K562 (cell line): ENCODE data around the gene MED13L. TPM values are rescaled to one million over a fixed set of nuclear protein-coding genes. Genes with fewer than 3 reads are reported as not detected.

ENCODE experiments used
- ATAC-seq: fragments of 200-7000 bp; cut with Tn5 transposase; 3 replicates; pipeline ENCODE4 v1.9.1; 2020; ENCODE audit warnings: moderate library complexity
- BruUV-seq: library from RNA; stranded (reverse); fragments of 400-500 nt; replicated peaks from 2 replicates; lab custom pipeline; 2021; lab: Mats Ljungman, UMichigan
- CTCF ChIA-PET: fragments of 300-600 bp; formaldehyde crosslinking; extraction: SDS; loops from one replicate; lab custom pipeline; 2021; ENCODE audit warnings: low intra/inter-chr PET ratio; lab: Yijun Ruan, JAX
- POLR2A ChIA-PET: fragments of 300-600, 350-650 bp; sonication (Branson Sonifier 250); formaldehyde crosslinking; extraction: SDS; loops from one replicate; lab custom pipeline; 2021; ENCODE audit warnings: antibody characterized with exemption, inconsistent platforms; lab: Yijun Ruan, JAX
- DNase-seq, 4 experiments: peaks; one replicate each; pipeline versions ENCODE4 v3.0.0 to v3.0.0-alpha.2; 2011 to 2018; ENCODE audit warnings: low spot score in 3 of 4, mixed read lengths in 3 of 4; ENCODE audit errors: extremely low read depth in 1 of 4
- FAIRE-seq: peaks from 2 replicates; lab custom pipeline; 2011; peaks lifted over from hg19 to GRCh38; lab: Jason Lieb, UNC
- H2AFZ ChIP-seq: 2 replicates; pipeline ENCODE4 v1.6.0; 2011; ENCODE audit warnings: low read depth, low read length, control low read depth, inconsistent platforms
- H3K27ac ChIP-seq: fragments of 200-600 bp; 3 replicates; pipeline ENCODE4 v1.8.0; 2011; ENCODE audit warnings: low read depth, mild to moderate bottlenecking, control low read depth, inconsistent platforms, low read length, moderate library complexity, mixed read lengths; ENCODE audit errors: extremely low read depth
- H3K27me3 ChIP-seq, 2 experiments: fragments of 300-600 bp in 1 of 2; 2 replicates in 1 of 2; 3 replicates in 1 of 2; pipeline versions ENCODE4 v1.6.0 to v1.8.0; 2011; ENCODE audit warnings: inconsistent platforms in 2 of 2, low read length in 2 of 2, mild to moderate bottlenecking in 1 of 2, mixed read lengths in 1 of 2, moderate library complexity in 1 of 2; ENCODE audit not compliant: control insufficient read depth in 2 of 2, insufficient read depth in 2 of 2
- H3K36me3 ChIP-seq: fragments of 300-600 bp; 3 replicates; pipeline ENCODE4 v1.8.0; 2011; ENCODE audit warnings: mild to moderate bottlenecking, low read length, inconsistent platforms; ENCODE audit not compliant: control insufficient read depth, insufficient read depth
- H3K4me1 ChIP-seq, 2 experiments: fragments of 200-600 bp in 1 of 2; replicated peaks in 1 of 2; 2 replicates in 1 of 2; 3 replicates in 1 of 2; pipeline versions ENCODE4 v1.5.1 to v1.8.0; 2011; ENCODE audit warnings: inconsistent platforms in 2 of 2, low read length in 2 of 2, mild to moderate bottlenecking in 1 of 2, mixed read lengths in 1 of 2, moderate library complexity in 1 of 2; ENCODE audit not compliant: control insufficient read depth in 2 of 2, insufficient read depth in 2 of 2
- H3K4me2 ChIP-seq: 2 replicates; pipeline ENCODE4 v1.6.1; 2011; ENCODE audit warnings: low read length, control low read depth, inconsistent platforms, mixed read lengths; ENCODE audit not compliant: insufficient read depth
- H3K4me3 ChIP-seq: fragments of 200-600 bp; sonication (generic), shearing (Covaris generic); 2 replicates; pipeline ENCODE4 v1.5.1; 2016; ENCODE audit warnings: control low read depth, inconsistent platforms
- H3K79me2 ChIP-seq: fragments of 200-600 bp; 3 replicates; pipeline ENCODE4 v1.8.0; 2011; ENCODE audit warnings: low read length, inconsistent platforms; ENCODE audit not compliant: control insufficient read depth, insufficient read depth
- H3K9ac ChIP-seq, 2 experiments: 2 replicates each; pipeline versions ENCODE4 v1.6.0 to v1.6.1; 2011; ENCODE audit warnings: low read depth in 2 of 2, low read length in 2 of 2, control low read depth in 1 of 2, inconsistent platforms in 1 of 2, mild to moderate bottlenecking in 1 of 2, mixed read lengths in 1 of 2; ENCODE audit not compliant: insufficient read depth in 1 of 2
- H3K9me1 ChIP-seq: one replicate; pipeline ENCODE4 v1.6.0; 2011; ENCODE audit warnings: inconsistent platforms, mild to moderate bottlenecking, low read length, moderate library complexity; ENCODE audit not compliant: control insufficient read depth, insufficient read depth
- H3K9me3 ChIP-seq: replicated peaks from 2 replicates; pipeline ENCODE4 v1.5.1; 2011; ENCODE audit warnings: low read depth, low read length, inconsistent platforms; ENCODE audit not compliant: control insufficient read depth, insufficient read depth
- H4K20me1 ChIP-seq: replicated peaks from 2 replicates; pipeline ENCODE4 v1.6.1; 2011; ENCODE audit warnings: low read length, inconsistent platforms, mixed read lengths; ENCODE audit not compliant: control insufficient read depth, insufficient read depth
- CBFA2T3 ChIP-seq: fragments of 450-650 bp; IDR thresholded peaks from 2 replicates; pipeline ENCODE4 v1.6.1; 2017
- DDX20 ChIP-seq: fragments of 450-650 bp; IDR thresholded peaks from 2 replicates; pipeline ENCODE4 v1.6.1; 2016; ENCODE audit warnings: missing genetic modification characterization, low read depth, mild to moderate bottlenecking, missing compliant biosample characterization, moderate library complexity
- ETV5 ChIP-seq: sonication (generic); formaldehyde crosslinking; IDR thresholded peaks from 2 replicates; pipeline ENCODE4 v1.4.0; 2020; ENCODE audit warnings: low read depth, mild to moderate bottlenecking, missing genetic modification reagents
- FOS ChIP-seq: IDR thresholded peaks from 3 replicates; pipeline ENCODE4 v1.6.1; 2011; ENCODE audit not compliant: insufficient read length; ENCODE audit errors: extremely low read depth
- HDAC8 ChIP-seq: fragments of 450-650 bp; IDR thresholded peaks from 2 replicates; pipeline ENCODE4 v1.6.1; 2016; ENCODE audit warnings: mild to moderate bottlenecking, missing genetic modification characterization, moderate library complexity, missing compliant biosample characterization
- HMG20A ChIP-seq: fragments of 450-650 bp; formaldehyde crosslinking; conservative IDR thresholded peaks from 2 replicates; pipeline ENCODE4 v1.4.0; 2020; ENCODE audit warnings: mild to moderate bottlenecking, mixed read lengths
- POLR3G ChIP-seq: IDR thresholded peaks from 2 replicates; pipeline ENCODE4 v1.6.1; 2011; ENCODE audit not compliant: insufficient read length, insufficient replicate concordance; ENCODE audit errors: extremely low read depth
- PTTG1 ChIP-seq: fragments of 450-650 bp; IDR thresholded peaks from 2 replicates; pipeline ENCODE4 v1.6.1; 2016; ENCODE audit warnings: low read depth, mild to moderate bottlenecking, missing genetic modification characterization, missing compliant biosample characterization
- RNF2 ChIP-seq: sonication (generic); IDR thresholded peaks from 2 replicates; pipeline ENCODE4 v1.6.1; 2016
- in situ Hi-C: fragments of 300-500 bp; cut with MboI; formaldehyde crosslinking; loops from 4 replicates; pipeline ENCODE4 v1.15.0; 2018; ENCODE audit warnings: inconsistent platforms, mixed read lengths
- intact Hi-C: fragments of 100-400 bp; cut with micrococcal nuclease; formaldehyde crosslinking; loops from 2 replicates; pipeline ENCODE4 v1.14.2; 2022
- polyA plus RNA-seq, 8 experiments: library from polyadenylated mRNA; depleted of rRNA in 4 of 8; stranded (reverse) in 5 of 8; unstranded in 3 of 8; fragments of >200 nt; fragmentation: Nextera tagmentation in 2 of 8; fragmentation: Illumina TruSeq in 1 of 8; extraction: Ambion mirVana in 2 of 8; extraction: Trizol in 1 of 8; gene quantifications; 2 replicates each; pipeline versions ENCODE4 v1.2.1 to v1.2.3, GENCODE V29; 2011 to 2014; ENCODE audit warnings: inconsistent platforms in 1 of 8, missing spikeins in 1 of 8
- total RNA-seq, 7 experiments: library from RNA; depleted of rRNA in 6 of 7; stranded (reverse); fragments of >200 nt in 6 of 7; fragmentation: Illumina TruSeq in 2 of 7; extraction: Trizol in 2 of 7; gene quantifications; 2 replicates each; pipeline versions ENCODE4 v1.2.1 to v1.2.3, GENCODE V29; 2011 to 2021; ENCODE audit warnings: low replicate concordance in 1 of 7
- TF ChIP-seq, protein P1 (sequence below): fragments of 450-650 bp; IDR thresholded peaks from 2 replicates; pipeline ENCODE4 v1.6.1; 2017; ENCODE audit warnings: antibody characterized with exemption, mild to moderate bottlenecking
- TF ChIP-seq, protein P2 (sequence below): IDR thresholded peaks from 3 replicates; pipeline ENCODE4 v1.6.1; 2011; ENCODE audit warnings: borderline replicate concordance, mild to moderate bottlenecking; ENCODE audit not compliant: insufficient read length, insufficient read depth

The MED13L gene
- total and polyA plus RNA-seq, 9 of the 15 experiments (the other 6 are each of a cell fraction or from before 2014, with no cell fraction given): 13.4 to 90.3 (median 36.9) TPM

DNA sequence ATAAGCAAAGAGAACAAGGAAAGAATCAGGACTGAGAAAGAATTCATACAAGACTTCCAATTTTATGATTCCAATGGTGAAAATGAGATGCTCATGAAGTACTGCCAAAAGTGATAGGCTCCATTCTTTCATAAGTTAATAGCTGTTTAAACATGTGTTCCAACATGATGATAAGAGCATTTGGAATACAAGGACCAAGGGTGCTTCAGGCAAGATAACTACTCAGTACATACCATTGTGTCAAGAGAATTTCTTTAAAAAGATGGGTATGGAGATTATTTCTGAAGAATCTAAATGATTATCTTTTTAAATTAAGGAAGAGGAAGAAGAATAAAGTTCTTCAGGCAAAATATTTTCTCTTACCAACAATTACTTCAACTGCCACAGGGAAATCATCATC, 258.1 kb downstream of the MED13L start:
- TF ChIP-seq PTTG1 (tag) (no peak), FOS (no peak), HDAC8 (tag) (no peak), HMG20A (CRISPR knock-in tag) (no peak), POLR3G (no peak), DDX20 (tag) (no peak), CBFA2T3 (no peak), RNF2 (no peak), ETV5 (CRISPR knock-in tag) (no peak)
- TF ChIP-seq, protein P1, sequence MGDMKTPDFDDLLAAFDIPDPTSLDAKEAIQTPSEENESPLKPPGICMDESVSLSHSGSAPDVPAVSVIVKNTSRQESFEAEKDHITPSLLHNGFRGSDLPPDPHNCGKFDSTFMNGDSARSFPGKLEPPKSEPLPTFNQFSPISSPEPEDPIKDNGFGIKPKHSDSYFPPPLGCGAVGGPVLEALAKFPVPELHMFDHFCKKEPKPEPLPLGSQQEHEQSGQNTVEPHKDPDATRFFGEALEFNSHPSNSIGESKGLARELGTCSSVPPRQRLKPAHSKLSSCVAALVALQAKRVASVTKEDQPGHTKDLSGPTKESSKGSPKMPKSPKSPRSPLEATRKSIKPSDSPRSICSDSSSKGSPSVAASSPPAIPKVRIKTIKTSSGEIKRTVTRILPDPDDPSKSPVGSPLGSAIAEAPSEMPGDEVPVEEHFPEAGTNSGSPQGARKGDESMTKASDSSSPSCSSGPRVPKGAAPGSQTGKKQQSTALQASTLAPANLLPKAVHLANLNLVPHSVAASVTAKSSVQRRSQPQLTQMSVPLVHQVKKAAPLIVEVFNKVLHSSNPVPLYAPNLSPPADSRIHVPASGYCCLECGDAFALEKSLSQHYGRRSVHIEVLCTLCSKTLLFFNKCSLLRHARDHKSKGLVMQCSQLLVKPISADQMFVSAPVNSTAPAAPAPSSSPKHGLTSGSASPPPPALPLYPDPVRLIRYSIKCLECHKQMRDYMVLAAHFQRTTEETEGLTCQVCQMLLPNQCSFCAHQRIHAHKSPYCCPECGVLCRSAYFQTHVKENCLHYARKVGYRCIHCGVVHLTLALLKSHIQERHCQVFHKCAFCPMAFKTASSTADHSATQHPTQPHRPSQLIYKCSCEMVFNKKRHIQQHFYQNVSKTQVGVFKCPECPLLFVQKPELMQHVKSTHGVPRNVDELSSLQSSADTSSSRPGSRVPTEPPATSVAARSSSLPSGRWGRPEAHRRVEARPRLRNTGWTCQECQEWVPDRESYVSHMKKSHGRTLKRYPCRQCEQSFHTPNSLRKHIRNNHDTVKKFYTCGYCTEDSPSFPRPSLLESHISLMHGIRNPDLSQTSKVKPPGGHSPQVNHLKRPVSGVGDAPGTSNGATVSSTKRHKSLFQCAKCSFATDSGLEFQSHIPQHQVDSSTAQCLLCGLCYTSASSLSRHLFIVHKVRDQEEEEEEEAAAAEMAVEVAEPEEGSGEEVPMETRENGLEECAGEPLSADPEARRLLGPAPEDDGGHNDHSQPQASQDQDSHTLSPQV: no peak
- TF ChIP-seq, protein P2, sequence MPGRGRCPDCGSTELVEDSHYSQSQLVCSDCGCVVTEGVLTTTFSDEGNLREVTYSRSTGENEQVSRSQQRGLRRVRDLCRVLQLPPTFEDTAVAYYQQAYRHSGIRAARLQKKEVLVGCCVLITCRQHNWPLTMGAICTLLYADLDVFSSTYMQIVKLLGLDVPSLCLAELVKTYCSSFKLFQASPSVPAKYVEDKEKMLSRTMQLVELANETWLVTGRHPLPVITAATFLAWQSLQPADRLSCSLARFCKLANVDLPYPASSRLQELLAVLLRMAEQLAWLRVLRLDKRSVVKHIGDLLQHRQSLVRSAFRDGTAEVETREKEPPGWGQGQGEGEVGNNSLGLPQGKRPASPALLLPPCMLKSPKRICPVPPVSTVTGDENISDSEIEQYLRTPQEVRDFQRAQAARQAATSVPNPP: no peak
- H4K20me1 ChIP-seq: no peaks in the 10 kb centered on the region
- in situ Hi-C loops (no loop called here), intact Hi-C loops (loop anchor here (5.0 kb wide), 1 partner anchor 218 kb away; no protein-coding TSS in a partner anchor)
- no peak overlapping the region for H3K4me3 ChIP-seq
- ATAC-seq: no peak
- no peaks in the 10 kb centered on the region for H3K9me1 ChIP-seq
- no peak overlapping the region for H2AFZ ChIP-seq
- H3K27ac ChIP-seq: no peak overlapping the region
- no peaks in the 10 kb centered on the region for H3K27me3 ChIP-seq
- no peak for FAIRE-seq
- no TSS peak for BruUV-seq
- H3K36me3 ChIP-seq: peaks cover 65% of the 10 kb centered on the region
- no peak for DNase-seq
- no peak overlapping the region for H3K9ac ChIP-seq
- ChIA-PET CTCF (interaction anchor here (0.6 kb wide), 1 partner anchor 677 kb away, joined by 3 read pairs; no protein-coding TSS in a partner anchor), POLR2A (no interaction called here)
- peaks cover 28% of the 10 kb centered on the region for H3K79me2 ChIP-seq
- H3K4me2 ChIP-seq: no peak overlapping the region
- H3K9me3 ChIP-seq: no peaks in the 10 kb centered on the region
- no peaks in the 10 kb centered on the region for H3K4me1 ChIP-seq
